Astrocyte of the spinal cord (primary cell): Measurements from ENCODE around the gene PTX3.

Experiments
- DNase-seq: peaks from one replicate; pipeline ENCODE4 v3.0.0; 2011; ENCODE audit warnings: low read depth, low spot score
- H3K4me3 ChIP-seq: 2 replicates; pipeline ENCODE4 v1.5.1; 2011; ENCODE audit warnings: low read depth, mild to moderate bottlenecking, low read length, moderate library complexity
- CTCF ChIP-seq: IDR thresholded peaks from 2 replicates; pipeline ENCODE4 v1.5.1; 2012; ENCODE audit warnings: low read depth, mild to moderate bottlenecking, low read length, inconsistent platforms
- in situ Hi-C: cut with HindIII; loops from 2 replicates; pipeline ENCODE4 v1.10.0; 2017; ENCODE audit warnings: low sequenced_read_pairs

The PTX3 gene

GRCh38 chr3:157436583-157437291, at the start of gene PTX3:
Gene PTX3, plus strand, starts transcription at chr3:157436850. Its CDS starts 84 bp downstream, at chr3:157436934.
- peak; percentile 90 for DNase-seq
- in situ Hi-C loops, result no loop called here
- H3K4me3 ChIP-seq, result peak within 1 kb of the TSS; percentile 67
- no peak for TF ChIP-seq CTCF

- no peak overlapping the region for H3K4me3 ChIP-seq
- no peak for DNase-seq
- in situ Hi-C loops, result no loop called here
- TF ChIP-seq CTCF, result no peak
Observed at GRCh38 chr3:157387708-157388435, 48.8 kb upstream of the PTX3 start.

GRCh38 chr3:157388976-157389375, 47.7 kb upstream of the PTX3 start:
- no peak for TF ChIP-seq CTCF
- in situ Hi-C loops, result no loop called here
- no peak overlapping the region for H3K4me3 ChIP-seq
- peak; percentile 35 for DNase-seq

- no peak for DNase-seq
- no peak overlapping the region for H3K4me3 ChIP-seq
- in situ Hi-C loops, result no loop called here
- TF ChIP-seq CTCF, result no peak
Observed at GRCh38 chr3:157390713-157391515, 45.7 kb upstream of the PTX3 start.

- in situ Hi-C loops, result no loop called here
- DNase-seq, result no peak
- H3K4me3 ChIP-seq, result no peak overlapping the region
- no peak for TF ChIP-seq CTCF
Observed at GRCh38 chr3:157392104-157392503, 44.5 kb upstream of the PTX3 start.

GRCh38 chr3:157393113-157393512, 43.5 kb upstream of the PTX3 start:
- in situ Hi-C loops, result no loop called here
- DNase-seq, result no peak
- no peak for TF ChIP-seq CTCF
- H3K4me3 ChIP-seq, result no peak overlapping the region
